Pancreas (tissue), 10 donors: ENCODE measurements around the gene NOS1AP. TPM values are rescaled to one million over a fixed set of nuclear protein-coding genes. Genes with fewer than 3 reads are reported as not detected.
A peak's percentile ranks its signal among the peaks of the same experiment; 100 is the strongest.

Source experiments
- ATAC-seq, 4 donors: fragments of 200-7000 bp; cut with Tn5 transposase; one replicate each; pipeline versions ENCODE4 v1.8.0 to v1.9.1; 2020; ENCODE audit warnings: mild to moderate bottlenecking in 4 of 4, moderate library complexity in 4 of 4
- DNase-seq, 6 donors: peaks; one replicate each; pipeline ENCODE4 v3.0.0-alpha.2; 2020
- FAIRE-seq: peaks from 2 replicates; lab custom pipeline; 2012; peaks lifted over from hg19 to GRCh38; lab: Jason Lieb, UNC
- H3K27ac ChIP-seq, 4 donors: fragments of 200-600 bp; sonication (generic); 1 replicate in 3 of 4; 2 replicates in 1 of 4; pipeline versions ENCODE4 v1.5.0 to v1.8.0; 2020
- H3K27me3 ChIP-seq, 4 donors: fragments of 200-600 bp; one replicate each; pipeline ENCODE4 v1.8.0; 2021
- H3K36me3 ChIP-seq, 3 donors: fragments of 200-600 bp; sonication (generic) in 1 of 3; one replicate each; pipeline versions ENCODE4 v1.5.0 to v1.8.0; 2020 to 2021
- H3K4me1 ChIP-seq, 3 donors: fragments of 200-600 bp; one replicate each; pipeline ENCODE4 v1.8.0; 2021
- H3K4me3 ChIP-seq, 4 donors: fragments of 200-600 bp; sonication (generic) in 2 of 4; one replicate each; pipeline versions ENCODE4 v1.5.0 to v1.8.0; 2020 to 2021
- H3K9me3 ChIP-seq, 4 donors: fragments of 200-600 bp; one replicate each; pipeline ENCODE4 v1.8.0; 2021
- WGBS, 2 donors: extraction: QIAGEN DNeasy Blood & Tissue Kit; methylation state at CpG; one replicate each; pipeline ENCODE4 v1.1.7; 2013; 5-methylcytosine and 5-hydroxymethylcytosine counted together
- intact Hi-C, 3 donors: fragments of 100-400 bp; cut with DNase I; formaldehyde crosslinking; loops; one replicate each; pipeline versions ENCODE4 v1.11.1 to v1.14.2; 2022
- polyA plus RNA-seq, 2 donors: library from polyadenylated mRNA; stranded (reverse); fragments of 200-250 nt; gene quantifications; one replicate each; pipeline ENCODE4 v1.2.3, GENCODE V29; 2013
- total RNA-seq, 6 donors: library from RNA; stranded (reverse); fragmentation: NEBNext Ultra II Directional in 4 of 6; extraction: Animal tissue kit (Norgen Biotek cat#: 25700) in 4 of 6; gene quantifications; one replicate each; pipeline versions ENCODE4 v1.2.1 to v1.2.4, GENCODE V29; 2021 to 2023
- TF ChIP-seq, protein P1 (sequence below), 4 donors: fragments of 200-600 bp; sonication (generic) in 3 of 4; IDR thresholded peaks; one replicate each; pipeline versions ENCODE4 v1.5.0 to v1.8.0; 2021; ENCODE audit warnings: antibody characterized with exemption in 4 of 4
- donor health status: healthy with polysubstance abuse.
- donor health status: DM: no; HTN: no; CAD: no; lungs with moderate emphysema.
- donor health status: DM: no; HTN: no; CAD: no.
- donor health status: control.
- donor health status: control.
- donor health status: Bipolar disorder and iron deficiency.
- donor health status: DM: yes; HTN: yes; CAD: no.
- donor health status: DM: no; HTN: no; CAD: no.
- donor health status: DM: no; HTN: no; CAD: no.
- donor health status: DM: yes; HTN: yes; CAD: no.

Gene NOS1AP
- total and polyA plus RNA-seq, 8 donors = 0.40 to 2.8 (median 1.7) TPM

DNA sequence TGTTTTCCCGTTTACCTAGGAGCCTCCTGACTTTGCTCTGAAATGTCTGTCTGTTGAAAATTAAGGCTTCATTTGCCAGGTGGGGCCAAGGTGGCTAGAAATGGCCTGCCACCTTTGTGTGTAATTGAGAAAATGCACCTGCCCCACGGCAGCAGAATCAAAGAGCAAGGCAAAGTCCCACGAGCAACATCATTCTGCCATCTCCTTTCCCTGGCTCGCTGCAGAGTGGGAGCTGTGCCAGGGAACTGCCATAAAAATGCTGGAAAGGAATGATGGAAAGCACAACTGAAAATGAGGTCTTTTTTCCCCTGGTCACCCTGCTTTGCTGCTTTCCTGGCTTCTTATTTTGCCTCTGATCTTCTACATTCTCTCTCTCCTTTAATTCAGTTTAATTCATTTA, 40.3 kb upstream of the NOS1AP start:
- TF ChIP-seq, protein P1, sequence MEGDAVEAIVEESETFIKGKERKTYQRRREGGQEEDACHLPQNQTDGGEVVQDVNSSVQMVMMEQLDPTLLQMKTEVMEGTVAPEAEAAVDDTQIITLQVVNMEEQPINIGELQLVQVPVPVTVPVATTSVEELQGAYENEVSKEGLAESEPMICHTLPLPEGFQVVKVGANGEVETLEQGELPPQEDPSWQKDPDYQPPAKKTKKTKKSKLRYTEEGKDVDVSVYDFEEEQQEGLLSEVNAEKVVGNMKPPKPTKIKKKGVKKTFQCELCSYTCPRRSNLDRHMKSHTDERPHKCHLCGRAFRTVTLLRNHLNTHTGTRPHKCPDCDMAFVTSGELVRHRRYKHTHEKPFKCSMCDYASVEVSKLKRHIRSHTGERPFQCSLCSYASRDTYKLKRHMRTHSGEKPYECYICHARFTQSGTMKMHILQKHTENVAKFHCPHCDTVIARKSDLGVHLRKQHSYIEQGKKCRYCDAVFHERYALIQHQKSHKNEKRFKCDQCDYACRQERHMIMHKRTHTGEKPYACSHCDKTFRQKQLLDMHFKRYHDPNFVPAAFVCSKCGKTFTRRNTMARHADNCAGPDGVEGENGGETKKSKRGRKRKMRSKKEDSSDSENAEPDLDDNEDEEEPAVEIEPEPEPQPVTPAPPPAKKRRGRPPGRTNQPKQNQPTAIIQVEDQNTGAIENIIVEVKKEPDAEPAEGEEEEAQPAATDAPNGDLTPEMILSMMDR (IDR thresholded peaks at IDR 0.05) = no peak
- no peak overlapping the region for H3K4me3 ChIP-seq
- ATAC-seq (no peak), DNase-seq (no peak), FAIRE-seq (no peak)
- H3K27ac ChIP-seq = no peak overlapping the region
- no peaks in the 10 kb centered on the region for H3K36me3 ChIP-seq
- H3K27me3 ChIP-seq = peaks cover 0 to 13% (median 2%) of the 10 kb centered on the region in 4 donors
- H3K4me1 ChIP-seq = peaks cover 0 to 4% (median 0%) of the 10 kb centered on the region in 3 donors
- intact Hi-C loops = no loop called here
- no peaks in the 10 kb centered on the region for H3K9me3 ChIP-seq
- 27% methylated on average over 4 of the region's 4 CpGs for WGBS, 2 donors

DNA sequence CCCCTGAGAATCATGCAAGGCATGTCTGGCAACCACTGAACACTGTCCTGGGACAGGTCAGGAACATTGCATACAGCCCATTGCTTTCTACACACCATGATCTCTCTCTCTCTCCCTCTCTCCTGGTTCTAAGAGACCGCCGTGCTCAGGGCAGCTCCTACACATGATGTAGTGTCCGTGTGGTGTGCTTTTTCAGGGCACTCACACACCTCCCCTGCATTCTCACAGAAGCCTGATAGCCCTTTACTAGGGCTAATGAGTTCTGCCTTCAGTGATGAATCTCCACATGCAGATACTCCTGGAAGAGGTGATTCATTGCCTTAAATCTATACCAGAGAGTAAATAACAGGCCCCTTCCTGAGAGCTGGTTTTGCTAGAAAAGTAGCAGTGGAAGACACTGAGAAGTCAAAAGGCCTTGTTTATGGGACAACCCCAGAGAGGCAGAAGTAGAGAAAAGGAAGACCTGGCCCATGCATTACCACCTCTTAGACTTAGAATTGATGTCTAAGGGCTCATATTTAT, 38.7 kb upstream of the NOS1AP start:
- no peaks in the 10 kb centered on the region for H3K4me1 ChIP-seq
- DNase-seq (no peak), ATAC-seq (no peak), FAIRE-seq (no peak)
- H3K9me3 ChIP-seq = no peaks in the 10 kb centered on the region
- peaks cover 0 to 6% (median 2%) of the 10 kb centered on the region in 4 donors for H3K27me3 ChIP-seq
- H3K4me3 ChIP-seq = no peak overlapping the region
- no peaks in the 10 kb centered on the region for H3K36me3 ChIP-seq
- WGBS, 2 donors = 87 to 91% methylated on average over 3 of the region's 3 CpGs
- intact Hi-C loops = no loop called here
- TF ChIP-seq, protein P1 (IDR thresholded peaks at IDR 0.05) = no peak
- no peak overlapping the region for H3K27ac ChIP-seq

DNA sequence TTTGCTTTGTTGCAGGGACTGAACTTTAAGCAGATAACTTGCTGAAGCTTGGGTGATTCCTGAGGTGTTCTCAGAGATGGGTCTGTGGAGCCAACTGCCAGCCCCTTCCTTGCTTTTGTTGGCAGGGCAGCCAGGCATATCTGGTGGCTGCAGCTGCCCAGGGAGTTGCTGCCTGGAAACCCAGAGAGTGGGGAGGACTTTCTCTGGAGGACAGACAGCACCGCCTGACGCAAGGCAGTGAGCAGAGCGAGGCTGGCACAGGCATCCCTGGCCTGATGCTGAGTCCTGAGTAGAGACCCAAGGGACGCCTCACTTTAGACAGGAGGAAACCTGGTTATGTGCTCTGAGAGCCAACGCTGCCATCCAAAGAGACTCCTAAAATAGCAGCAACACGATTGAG, 36.1 kb upstream of the NOS1AP start:
- WGBS, 2 donors = 62 to 72% methylated on average over 6 of the region's 6 CpGs
- no peak for FAIRE-seq
- no peaks in the 10 kb centered on the region for H3K9me3 ChIP-seq
- no peak overlapping the region for H3K4me3 ChIP-seq
- no peak for ATAC-seq
- DNase-seq = no peak
- no peaks in the 10 kb centered on the region for H3K27me3 ChIP-seq
- H3K4me1 ChIP-seq = no peaks in the 10 kb centered on the region
- H3K36me3 ChIP-seq = no peaks in the 10 kb centered on the region
- intact Hi-C loops = no loop called here
- H3K27ac ChIP-seq = no peak overlapping the region
- TF ChIP-seq, protein P1 (IDR thresholded peaks at IDR 0.05) = no peak

DNA sequence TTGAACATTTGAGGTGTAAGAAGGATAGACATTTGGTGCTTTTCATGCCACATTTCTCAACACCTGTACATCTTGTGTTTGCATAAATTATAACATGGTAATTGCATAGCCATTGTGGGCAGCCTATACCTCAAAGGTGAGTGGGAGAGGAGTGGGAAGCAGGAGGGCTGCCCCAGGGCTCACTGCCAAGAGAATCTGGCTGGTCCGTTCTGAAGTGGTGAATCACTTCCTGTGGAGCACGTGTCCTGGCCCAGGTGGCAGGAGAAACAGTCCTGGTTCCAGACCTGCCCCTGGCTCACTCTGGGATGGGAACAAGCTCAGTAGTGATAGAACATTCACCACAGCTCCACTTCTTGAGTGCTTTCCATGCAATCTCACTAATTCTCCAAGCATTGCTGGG, 34.2 kb upstream of the NOS1AP start:
- Histone ChIP-seq H3K27ac (no peak overlapping the region), H3K4me3 (no peak overlapping the region), H3K27me3 (no peaks in the 10 kb centered on the region), H3K4me1 (no peaks in the 10 kb centered on the region), H3K36me3 (no peaks in the 10 kb centered on the region), H3K9me3 (no peaks in the 10 kb centered on the region)
- intact Hi-C loops = loop anchor here in 1 of 3 donors (5.0 kb wide), 1 partner anchor 243 kb away; no protein-coding TSS in a partner anchor
- TF ChIP-seq, protein P1 (IDR thresholded peaks at IDR 0.05) = no peak
- DNase-seq (peak in 2 of 6 donors; percentile 39 to 41), ATAC-seq (peak in 1 of 4 donors; percentile 31), FAIRE-seq (no peak)
- WGBS, 2 donors = 16 to 21% methylated on average over 2 of the region's 2 CpGs

DNA sequence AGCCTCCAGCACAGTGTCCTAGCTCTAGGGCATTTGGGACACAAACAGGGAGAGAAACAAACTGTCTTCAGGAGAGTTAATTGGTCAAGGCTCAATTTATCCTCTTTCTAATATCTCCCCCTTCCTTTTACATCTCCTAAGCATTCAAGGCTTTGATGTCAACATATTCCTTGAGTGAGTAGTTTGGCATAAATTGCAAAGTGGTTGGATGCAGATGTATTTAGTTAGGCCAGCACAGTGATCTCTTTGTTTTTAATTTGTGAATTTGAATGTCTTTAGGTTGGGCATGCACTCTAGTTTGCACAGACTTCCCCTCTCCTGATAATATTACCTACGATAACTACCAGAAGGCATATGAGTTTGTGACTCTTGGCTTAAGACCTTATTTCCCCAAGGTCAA, 33.3 kb upstream of the NOS1AP start:
- H3K36me3 ChIP-seq = no peaks in the 10 kb centered on the region
- TF ChIP-seq, protein P1 (IDR thresholded peaks at IDR 0.05) = no peak
- no peak overlapping the region for H3K27ac ChIP-seq
- H3K4me1 ChIP-seq = no peaks in the 10 kb centered on the region
- intact Hi-C loops = loop anchor here in 2 of 3 donors (2.0 to 5.0 kb wide), 2 partner anchors 243 to 244 kb away; no protein-coding TSS in a partner anchor
- no peak overlapping the region for H3K4me3 ChIP-seq
- WGBS, 2 donors = 43 to 47% methylated on average over 1 of the region's 1 CpG
- H3K9me3 ChIP-seq = no peaks in the 10 kb centered on the region
- FAIRE-seq = no peak
- no peak for ATAC-seq
- no peaks in the 10 kb centered on the region for H3K27me3 ChIP-seq
- DNase-seq = no peak
